Right lobe of liver (tissue), 4 donors: ENCODE results near the gene MTIF3.

ENCODE experiments used
- CTCF ChIP-seq, 4 donors: fragments of 200-600 bp in 3 of 4; fragments of 450-650 bp in 1 of 4; IDR thresholded peaks; one replicate each; pipeline versions ENCODE4 v1.5.1 to v1.8.0; 2016 to 2022; ENCODE audit warnings: antibody characterized with exemption in 4 of 4, mild to moderate bottlenecking in 2 of 4
- POLR2A ChIP-seq: fragments of 450-650 bp; IDR thresholded peaks from one replicate; pipeline ENCODE4 v1.6.1; 2017; ENCODE audit warnings: antibody characterized with exemption, mild to moderate bottlenecking
- donor health status: DM: no; HTN: no; CAD: no.
- donor health status: DM: no; HTN: no; CAD: no.
- donor health status: DM: no; HTN: yes; CAD: no.

- TF ChIP-seq CTCF (IDR thresholded peaks at IDR 0.05), result peak; percentile 62 to 72 (median 67)
- no peak for TF ChIP-seq POLR2A
Measured at GRCh38 chr13:27481766-27482165, 31.4 kb upstream of the MTIF3 start.
